ENCODE results near the gene SEMA3D. TPM values are rescaled to one million over a fixed set of nuclear protein-coding genes. Genes with fewer than 3 reads are reported as not detected.

SEMA3D gene
- polyA plus RNA-seq (2012; ENCODE audit: low read depth, missing spikeins): not detected

DNA sequence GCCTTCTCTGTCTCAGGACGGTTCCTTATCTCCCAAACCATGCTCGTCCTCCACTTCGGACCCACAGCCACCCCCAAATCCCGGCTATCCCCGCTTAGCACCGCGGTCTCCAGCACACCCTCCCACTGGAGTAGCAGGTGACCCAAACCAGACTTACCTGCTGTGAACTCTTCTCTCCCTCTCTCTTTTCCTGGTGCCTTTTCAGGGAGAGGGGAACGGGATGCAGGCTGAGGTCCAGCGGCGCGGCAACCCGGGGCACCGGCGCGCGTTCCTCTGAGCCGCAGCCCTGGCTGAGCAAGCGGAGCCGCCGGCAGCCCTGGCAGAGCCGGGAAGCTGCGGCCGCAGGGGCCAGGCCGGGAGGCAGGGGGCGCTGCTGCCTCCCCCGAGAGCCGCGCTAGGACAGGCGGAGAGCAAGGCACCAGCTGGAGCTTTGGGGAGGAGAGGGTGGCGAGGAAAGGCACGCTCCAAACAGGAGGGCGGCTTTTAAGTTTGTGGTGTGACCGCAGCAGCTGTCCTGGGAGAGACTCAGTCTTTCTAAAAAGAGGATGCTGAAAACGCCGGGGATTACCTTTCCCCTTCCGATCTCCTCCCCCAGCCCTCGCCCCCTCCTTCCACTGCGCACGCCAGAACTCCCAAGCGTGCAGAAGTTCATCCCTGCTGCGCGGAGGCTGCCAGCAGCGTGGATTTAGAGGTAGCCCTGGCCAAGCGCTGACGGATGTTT is at the start of gene SEMA3D:
SEMA3D (minus strand) TSS at position 536 of the 721 bp plus-strand sequence. CDS start 65,165 bp downstream, outside the sequence.
- TF ChIP-seq POU2F2 (IDR thresholded peaks at IDR 0.05; ENCODE audit: low read depth, low read length) (no peak), TAF1 (IDR thresholded peaks at IDR 0.05; ENCODE audit: low read depth, low read length) (no peak), POLR2A (IDR thresholded peaks at IDR 0.05; ENCODE audit: low read depth, low read length) (no peak), SPI1 (IDR thresholded peaks at IDR 0.05; ENCODE audit: low read depth, low read length) (no peak), POLR2AphosphoS5 (IDR thresholded peaks at IDR 0.05; ENCODE audit: low read depth, low read length) (no peak), PAX5 (IDR thresholded peaks at IDR 0.05; ENCODE audit: insufficient read depth, low read length, severe bottlenecking) (no peak)
- no peak for FAIRE-seq
- peak; percentile 48 for DNase-seq (ENCODE audit: insufficient read length, low spot score)

DNA sequence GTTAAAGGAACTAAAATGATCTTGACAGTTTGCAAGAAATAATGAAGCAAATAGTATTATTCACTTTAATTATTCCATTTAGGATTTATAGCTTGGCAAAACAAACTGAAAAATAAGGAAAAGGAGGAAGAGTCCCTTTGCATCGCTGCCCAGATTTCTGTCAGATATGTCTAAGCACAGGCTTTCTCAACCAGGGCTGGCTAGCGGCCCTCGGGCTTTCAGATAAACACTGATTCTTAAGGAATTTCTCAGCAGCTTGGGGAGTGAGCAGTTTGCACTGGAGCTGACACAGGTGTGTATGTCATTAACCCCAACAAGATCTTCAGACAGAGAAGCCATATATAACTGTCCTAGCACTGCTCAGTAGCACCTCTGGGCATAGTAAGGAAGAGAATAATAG is 47.9 kb upstream of the SEMA3D start:
- FAIRE-seq: no peak
- no peak for TF ChIP-seq SPI1 (IDR thresholded peaks at IDR 0.05; ENCODE audit: low read depth, low read length)
- TF ChIP-seq POLR2A (IDR thresholded peaks at IDR 0.05; ENCODE audit: low read depth, low read length): no peak
- no peak for TF ChIP-seq TAF1 (IDR thresholded peaks at IDR 0.05; ENCODE audit: low read depth, low read length)
- TF ChIP-seq POU2F2 (IDR thresholded peaks at IDR 0.05; ENCODE audit: low read depth, low read length): no peak
- no peak for TF ChIP-seq PAX5 (IDR thresholded peaks at IDR 0.05; ENCODE audit: insufficient read depth, low read length, severe bottlenecking)
- no peak for TF ChIP-seq POLR2AphosphoS5 (IDR thresholded peaks at IDR 0.05; ENCODE audit: low read depth, low read length)

DNA sequence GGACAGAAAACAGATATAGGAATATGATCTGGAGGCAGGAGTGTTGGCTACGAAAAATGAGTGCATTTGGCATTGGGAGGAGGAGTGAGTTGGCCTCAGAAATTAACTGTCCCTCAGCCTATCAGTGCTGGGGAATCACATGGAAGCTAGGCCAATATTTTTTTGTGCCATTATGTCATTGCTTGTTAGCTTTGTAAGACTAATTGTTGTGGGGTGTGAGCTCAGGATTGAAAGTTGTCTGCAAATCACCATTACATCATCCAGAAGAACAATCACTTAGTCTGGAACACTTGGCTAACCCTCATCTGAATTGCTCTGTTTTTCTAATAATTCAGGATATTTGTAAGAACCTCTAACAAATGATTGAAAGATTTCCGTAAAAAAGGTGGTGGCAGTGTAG is 45.2 kb upstream of the SEMA3D start:
- TF ChIP-seq TAF1 (IDR thresholded peaks at IDR 0.05; ENCODE audit: low read depth, low read length) (no peak), SPI1 (IDR thresholded peaks at IDR 0.05; ENCODE audit: low read depth, low read length) (no peak), PAX5 (IDR thresholded peaks at IDR 0.05; ENCODE audit: insufficient read depth, low read length, severe bottlenecking) (no peak), POU2F2 (IDR thresholded peaks at IDR 0.05; ENCODE audit: low read depth, low read length) (no peak), POLR2A (IDR thresholded peaks at IDR 0.05; ENCODE audit: low read depth, low read length) (no peak), POLR2AphosphoS5 (IDR thresholded peaks at IDR 0.05; ENCODE audit: low read depth, low read length) (no peak)
- FAIRE-seq: no peak
- no peak for DNase-seq (ENCODE audit: insufficient read length, low spot score)

More for the DNA sequence above, 47.9 kb upstream of the SEMA3D start:
- no peak for DNase-seq (ENCODE audit: insufficient read length, low spot score)

DNA sequence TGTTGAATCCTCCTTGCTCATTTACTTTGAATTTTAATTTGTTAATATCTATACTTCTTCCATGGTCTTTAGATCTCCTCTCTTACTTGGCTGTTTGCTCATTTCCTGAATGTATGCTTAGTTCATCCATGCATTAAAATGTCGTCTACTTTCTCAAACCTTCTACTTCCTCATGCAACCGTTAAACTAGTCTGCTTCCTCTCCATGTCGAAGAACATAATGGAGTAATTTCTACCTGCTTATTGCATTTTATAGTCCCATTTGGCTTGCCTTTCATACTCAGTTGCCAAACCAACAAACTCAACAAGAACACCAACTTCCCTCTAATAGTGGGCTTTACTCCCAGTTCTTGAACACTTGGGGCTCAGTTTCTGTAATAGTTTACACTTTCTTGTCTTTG is 43.8 kb upstream of the SEMA3D start:
- TF ChIP-seq POLR2AphosphoS5 (IDR thresholded peaks at IDR 0.05; ENCODE audit: low read depth, low read length) (no peak), POU2F2 (IDR thresholded peaks at IDR 0.05; ENCODE audit: low read depth, low read length) (no peak), SPI1 (IDR thresholded peaks at IDR 0.05; ENCODE audit: low read depth, low read length) (no peak), TAF1 (IDR thresholded peaks at IDR 0.05; ENCODE audit: low read depth, low read length) (no peak), POLR2A (IDR thresholded peaks at IDR 0.05; ENCODE audit: low read depth, low read length) (no peak), PAX5 (IDR thresholded peaks at IDR 0.05; ENCODE audit: insufficient read depth, low read length, severe bottlenecking) (no peak)
- FAIRE-seq (no peak), DNase-seq (ENCODE audit: insufficient read length, low spot score) (no peak)

DNA sequence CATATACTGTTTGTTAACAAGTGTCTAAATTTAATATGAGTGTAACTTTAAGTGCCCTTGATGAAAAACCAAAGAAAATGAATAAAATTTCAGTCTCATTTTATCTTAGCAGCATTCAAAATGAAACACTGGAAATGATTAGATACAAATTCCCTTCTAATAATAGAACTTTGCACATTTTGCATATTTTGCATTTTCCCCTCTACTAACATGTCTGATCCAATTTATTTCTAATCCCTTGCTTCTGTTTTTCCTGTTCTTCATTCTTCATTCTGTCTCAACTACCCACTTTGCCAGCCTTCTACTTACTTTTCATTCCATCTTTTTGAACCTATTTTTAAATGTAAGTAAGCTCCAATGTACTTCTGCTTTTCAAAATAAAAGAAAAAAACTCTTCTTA is 42.7 kb upstream of the SEMA3D start:
- DNase-seq (ENCODE audit: insufficient read length, low spot score) (no peak), FAIRE-seq (no peak)
- TF ChIP-seq POLR2A (IDR thresholded peaks at IDR 0.05; ENCODE audit: low read depth, low read length) (no peak), POLR2AphosphoS5 (IDR thresholded peaks at IDR 0.05; ENCODE audit: low read depth, low read length) (no peak), PAX5 (IDR thresholded peaks at IDR 0.05; ENCODE audit: insufficient read depth, low read length, severe bottlenecking) (no peak), SPI1 (IDR thresholded peaks at IDR 0.05; ENCODE audit: low read depth, low read length) (no peak), POU2F2 (IDR thresholded peaks at IDR 0.05; ENCODE audit: low read depth, low read length) (no peak), TAF1 (IDR thresholded peaks at IDR 0.05; ENCODE audit: low read depth, low read length) (no peak)

DNA sequence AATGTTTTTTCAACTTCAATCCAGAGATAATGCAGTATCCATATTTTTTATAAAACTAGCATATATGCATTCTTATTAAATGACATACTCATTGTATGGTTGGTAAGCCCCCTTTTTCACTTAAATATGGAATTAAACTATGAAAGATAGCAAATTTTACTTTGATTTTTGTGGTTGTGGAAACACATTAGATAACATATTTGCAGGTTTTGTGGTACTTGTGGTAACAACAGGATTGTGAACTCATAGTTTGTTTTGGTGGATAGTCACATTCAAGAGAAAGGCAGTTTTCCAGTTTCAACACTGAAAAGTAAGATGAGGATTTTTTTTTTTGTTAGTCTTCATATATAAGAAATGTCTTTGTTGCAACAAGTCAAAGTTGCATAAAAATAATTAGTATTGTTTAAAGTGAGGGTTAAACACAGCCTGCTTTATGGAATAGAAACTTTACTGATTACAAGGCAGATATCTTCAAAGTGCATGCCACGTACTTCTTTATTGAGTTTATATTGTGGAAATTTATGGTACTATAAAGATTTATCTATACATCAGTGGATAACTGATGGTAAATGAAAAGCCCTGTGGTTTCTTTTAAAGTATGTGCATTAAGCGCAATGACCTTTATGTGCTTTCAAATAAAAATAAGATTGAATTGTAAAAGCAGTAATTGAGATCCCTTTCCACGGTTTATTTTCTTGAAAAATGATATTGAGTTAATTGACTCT is 39.7 kb upstream of the SEMA3D start:
- TF ChIP-seq PAX5 (IDR thresholded peaks at IDR 0.05; ENCODE audit: insufficient read depth, low read length, severe bottlenecking) (no peak), TAF1 (IDR thresholded peaks at IDR 0.05; ENCODE audit: low read depth, low read length) (no peak), POLR2A (IDR thresholded peaks at IDR 0.05; ENCODE audit: low read depth, low read length) (no peak), POLR2AphosphoS5 (IDR thresholded peaks at IDR 0.05; ENCODE audit: low read depth, low read length) (no peak), POU2F2 (IDR thresholded peaks at IDR 0.05; ENCODE audit: low read depth, low read length) (no peak), SPI1 (IDR thresholded peaks at IDR 0.05; ENCODE audit: low read depth, low read length) (no peak)
- DNase-seq (ENCODE audit: insufficient read length, low spot score): no peak
- FAIRE-seq: no peak

DNA sequence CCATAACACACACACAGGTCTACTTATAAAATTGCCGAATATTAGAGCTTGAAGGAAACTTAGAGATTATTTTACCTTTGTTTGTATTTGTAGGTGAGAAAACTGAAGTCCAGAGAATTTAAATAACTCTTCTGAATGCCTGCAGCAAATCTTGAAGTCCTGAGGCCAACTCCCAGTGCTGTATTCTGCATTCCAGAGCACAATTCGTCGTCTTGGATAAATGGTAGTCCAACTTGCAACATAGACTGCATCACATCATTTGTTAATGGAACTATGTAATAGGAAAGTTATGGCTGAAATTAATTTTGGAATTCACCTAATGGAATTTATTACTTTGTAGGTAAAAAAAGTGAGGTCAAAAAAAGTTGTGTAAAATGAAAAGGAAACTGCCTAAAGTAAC is 37.3 kb upstream of the SEMA3D start:
- DNase-seq (ENCODE audit: insufficient read length, low spot score) (no peak), FAIRE-seq (no peak)
- TF ChIP-seq POU2F2 (IDR thresholded peaks at IDR 0.05; ENCODE audit: low read depth, low read length) (no peak), SPI1 (IDR thresholded peaks at IDR 0.05; ENCODE audit: low read depth, low read length) (no peak), POLR2A (IDR thresholded peaks at IDR 0.05; ENCODE audit: low read depth, low read length) (no peak), POLR2AphosphoS5 (IDR thresholded peaks at IDR 0.05; ENCODE audit: low read depth, low read length) (no peak), TAF1 (IDR thresholded peaks at IDR 0.05; ENCODE audit: low read depth, low read length) (no peak), PAX5 (IDR thresholded peaks at IDR 0.05; ENCODE audit: insufficient read depth, low read length, severe bottlenecking) (no peak)

DNA sequence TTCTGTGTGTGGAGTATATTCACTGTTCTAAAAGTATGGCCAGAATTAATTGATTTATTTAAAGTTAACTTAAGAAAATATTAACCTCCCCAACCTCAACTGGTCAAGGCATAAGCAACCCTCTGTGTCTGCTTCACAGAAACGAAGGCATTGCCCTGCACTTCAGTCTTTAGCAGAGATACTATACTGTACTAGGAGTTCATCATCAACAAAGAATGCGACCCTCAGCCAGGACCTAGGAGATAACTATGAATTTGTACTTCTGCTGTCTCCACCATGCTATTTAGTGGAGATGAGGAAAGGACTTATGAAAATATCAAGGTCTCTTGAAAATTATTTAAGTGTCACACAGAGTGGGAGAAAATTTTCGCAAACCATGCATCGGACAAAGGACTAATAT is 35.7 kb upstream of the SEMA3D start:
- TF ChIP-seq TAF1 (IDR thresholded peaks at IDR 0.05; ENCODE audit: low read depth, low read length): no peak
- TF ChIP-seq SPI1 (IDR thresholded peaks at IDR 0.05; ENCODE audit: low read depth, low read length): no peak
- FAIRE-seq: no peak
- DNase-seq (ENCODE audit: insufficient read length, low spot score): no peak

DNA sequence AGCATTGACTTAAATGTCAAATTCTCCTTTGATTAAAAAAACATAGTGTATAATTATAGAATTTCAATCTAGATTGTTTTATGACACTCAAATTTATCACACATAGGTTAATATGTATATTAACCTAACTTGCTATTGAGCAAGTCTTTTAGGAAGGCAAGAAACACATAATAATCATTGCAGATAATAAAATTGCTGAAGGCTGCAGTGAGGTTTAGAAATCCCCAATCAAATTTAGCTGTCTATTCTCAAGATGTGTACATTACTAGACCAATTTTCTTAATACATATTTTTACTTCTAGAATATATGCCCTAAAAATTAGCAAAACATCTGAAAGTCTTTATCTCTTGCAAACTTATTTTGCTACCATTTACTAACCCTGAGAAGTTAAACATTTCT is 34.9 kb upstream of the SEMA3D start:
- no peak for TF ChIP-seq POU2F2 (IDR thresholded peaks at IDR 0.05; ENCODE audit: low read depth, low read length)
- no peak for TF ChIP-seq POLR2AphosphoS5 (IDR thresholded peaks at IDR 0.05; ENCODE audit: low read depth, low read length)
- no peak for TF ChIP-seq POLR2A (IDR thresholded peaks at IDR 0.05; ENCODE audit: low read depth, low read length)
- TF ChIP-seq TAF1 (IDR thresholded peaks at IDR 0.05; ENCODE audit: low read depth, low read length): no peak
- no peak for TF ChIP-seq SPI1 (IDR thresholded peaks at IDR 0.05; ENCODE audit: low read depth, low read length)
- no peak for TF ChIP-seq PAX5 (IDR thresholded peaks at IDR 0.05; ENCODE audit: insufficient read depth, low read length, severe bottlenecking)
- no peak for DNase-seq (ENCODE audit: insufficient read length, low spot score)
- no peak for FAIRE-seq

All from GM12891 (cell line).